Fibroblast of lung (primary cell): ENCODE data around the gene PIM3. TPM values are rescaled to one million over a fixed set of nuclear protein-coding genes. Genes with fewer than 3 reads are reported as not detected.

Source experiments
- DNase-seq, 2 donors: peaks; one replicate each; pipeline versions ENCODE4 v3.0.0 to v3.0.0-alpha.2; 2010; ENCODE audit warnings: low read depth in 2 of 2
- H2AFZ ChIP-seq: 2 replicates; pipeline ENCODE4 v1.5.1; 2012; ENCODE audit warnings: low read length, control low read depth, inconsistent platforms
- H3K27ac ChIP-seq: 2 replicates; pipeline ENCODE4 v1.5.1; 2011; ENCODE audit warnings: low read length, control low read depth; ENCODE audit not compliant: insufficient read depth
- H3K27me3 ChIP-seq: 2 replicates; pipeline ENCODE4 v1.5.1; 2011; ENCODE audit warnings: mild to moderate bottlenecking, low read length; ENCODE audit not compliant: control insufficient read depth, insufficient read depth
- H3K36me3 ChIP-seq: 2 replicates; pipeline ENCODE4 v1.5.1; 2011; ENCODE audit warnings: low read length; ENCODE audit not compliant: control insufficient read depth, insufficient read depth
- H3K4me1 ChIP-seq: 2 replicates; pipeline ENCODE4 v1.5.1; 2011; ENCODE audit warnings: low read length; ENCODE audit not compliant: control insufficient read depth, insufficient read depth; ENCODE audit errors: extremely low read depth
- H3K4me2 ChIP-seq: 2 replicates; pipeline ENCODE4 v1.5.1; 2011; ENCODE audit warnings: low read length, control low read depth; ENCODE audit not compliant: insufficient read depth; ENCODE audit errors: extremely low read depth
- H3K4me3 ChIP-seq, 4 experiments: fragments of 200-600 bp in 1 of 4; sonication (generic) in 1 of 4; replicated peaks in 1 of 4; 2 replicates each; pipeline ENCODE4 v1.5.1; 2011 to 2016; ENCODE audit warnings: low read length in 4 of 4, low read depth in 3 of 4, mild to moderate bottlenecking in 3 of 4, control low read depth in 2 of 4, inconsistent platforms in 1 of 4, mixed read lengths in 1 of 4; ENCODE audit not compliant: insufficient read depth in 1 of 4; ENCODE audit errors: control extremely low read depth in 1 of 4
- H3K79me2 ChIP-seq: 2 replicates; pipeline ENCODE4 v1.5.1; 2012; ENCODE audit warnings: mild to moderate bottlenecking, low read length, inconsistent platforms; ENCODE audit not compliant: control insufficient read depth, insufficient read depth
- H3K9ac ChIP-seq: 2 replicates; pipeline ENCODE4 v1.5.1; 2011; ENCODE audit warnings: mild to moderate bottlenecking, low read length, control low read depth; ENCODE audit not compliant: insufficient read depth
- H3K9me3 ChIP-seq: 2 replicates; pipeline ENCODE4 v1.5.1; 2012; ENCODE audit warnings: low read depth, low read length; ENCODE audit not compliant: control insufficient read depth, insufficient read depth
- H4K20me1 ChIP-seq: 2 replicates; pipeline ENCODE4 v1.5.1; 2011; ENCODE audit warnings: low read length; ENCODE audit not compliant: control insufficient read depth, insufficient read depth; ENCODE audit errors: extremely low read depth
- EZH2 ChIP-seq: IDR thresholded peaks from 2 replicates; pipeline ENCODE4 v1.5.1; 2012; ENCODE audit warnings: low read length, control low read depth, mild to moderate bottlenecking; ENCODE audit errors: missing control alignments
- polyA plus RNA-seq, 2 donors: library from polyadenylated mRNA; depleted of rRNA in 1 of 2; stranded (reverse) in 1 of 2; unstranded in 1 of 2; fragments of >200 nt; gene quantifications; 2 replicates each; pipeline ENCODE4 v1.2.1, GENCODE V29; 2011 to 2012; ENCODE audit warnings: missing spikeins in 1 of 2
- total RNA-seq: library from RNA; depleted of rRNA; stranded (reverse); fragments of >200 nt; gene quantifications from 2 replicates; pipeline ENCODE4 v1.2.1, GENCODE V29; 2014
- TF ChIP-seq, protein P1 (sequence below), 2 donors: IDR thresholded peaks in 1 of 2; conservative IDR thresholded peaks in 1 of 2; 1 replicate in 1 of 2; 2 replicates in 1 of 2; pipeline ENCODE4 v1.5.1; 2011 to 2012; ENCODE audit warnings: low read length in 2 of 2, control low read depth in 1 of 2, inconsistent platforms in 1 of 2, low read depth in 1 of 2, mild to moderate bottlenecking in 1 of 2

PIM3 gene
- total and polyA plus RNA-seq, 2 donors (not counting 1 experiment from before 2014, with no cell fraction given): 6.8 to 47.7 TPM

DNA sequence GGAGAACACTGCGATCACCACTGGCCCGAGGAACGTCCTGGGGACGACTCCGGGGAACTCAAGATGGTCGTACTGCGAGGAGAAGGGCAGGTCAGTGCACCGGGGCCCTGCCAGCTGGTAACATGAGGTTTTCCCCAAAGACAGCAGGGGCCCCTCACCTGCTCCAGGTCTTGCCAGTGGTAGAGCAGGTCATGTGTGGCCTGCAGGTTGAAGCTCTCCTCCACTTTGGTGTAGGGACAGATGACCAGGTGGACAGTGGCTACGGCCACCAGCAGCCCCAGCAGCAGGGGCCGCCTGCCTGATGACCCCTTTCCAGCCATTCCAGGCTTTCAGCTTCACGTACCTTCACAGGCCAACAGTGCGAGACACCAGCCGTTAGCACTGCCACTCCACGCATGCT is 47.1 kb upstream of the PIM3 start:
- H3K4me3 ChIP-seq: no peak overlapping the region
- H4K20me1 ChIP-seq: no peaks in the 10 kb centered on the region
- no peak overlapping the region for H3K9ac ChIP-seq
- no peak overlapping the region for H3K27ac ChIP-seq
- H3K4me2 ChIP-seq: no peak overlapping the region
- H3K4me1 ChIP-seq: no peaks in the 10 kb centered on the region
- no peak overlapping the region for H2AFZ ChIP-seq
- peaks cover 2% of the 10 kb centered on the region for H3K79me2 ChIP-seq
- no peak for TF ChIP-seq EZH2
- TF ChIP-seq, protein P1, sequence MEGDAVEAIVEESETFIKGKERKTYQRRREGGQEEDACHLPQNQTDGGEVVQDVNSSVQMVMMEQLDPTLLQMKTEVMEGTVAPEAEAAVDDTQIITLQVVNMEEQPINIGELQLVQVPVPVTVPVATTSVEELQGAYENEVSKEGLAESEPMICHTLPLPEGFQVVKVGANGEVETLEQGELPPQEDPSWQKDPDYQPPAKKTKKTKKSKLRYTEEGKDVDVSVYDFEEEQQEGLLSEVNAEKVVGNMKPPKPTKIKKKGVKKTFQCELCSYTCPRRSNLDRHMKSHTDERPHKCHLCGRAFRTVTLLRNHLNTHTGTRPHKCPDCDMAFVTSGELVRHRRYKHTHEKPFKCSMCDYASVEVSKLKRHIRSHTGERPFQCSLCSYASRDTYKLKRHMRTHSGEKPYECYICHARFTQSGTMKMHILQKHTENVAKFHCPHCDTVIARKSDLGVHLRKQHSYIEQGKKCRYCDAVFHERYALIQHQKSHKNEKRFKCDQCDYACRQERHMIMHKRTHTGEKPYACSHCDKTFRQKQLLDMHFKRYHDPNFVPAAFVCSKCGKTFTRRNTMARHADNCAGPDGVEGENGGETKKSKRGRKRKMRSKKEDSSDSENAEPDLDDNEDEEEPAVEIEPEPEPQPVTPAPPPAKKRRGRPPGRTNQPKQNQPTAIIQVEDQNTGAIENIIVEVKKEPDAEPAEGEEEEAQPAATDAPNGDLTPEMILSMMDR (conservative IDR thresholded peaks at IDR 0.05 in 1 of 2, IDR thresholded peaks at IDR 0.05 in 1 of 2; ENCODE audit: low read depth in 1 of 2, low read length in 2 of 2): no peak
- no peak for DNase-seq
- no peaks in the 10 kb centered on the region for H3K27me3 ChIP-seq
- peaks cover 4% of the 10 kb centered on the region for H3K36me3 ChIP-seq
- H3K9me3 ChIP-seq: no peaks in the 10 kb centered on the region

DNA sequence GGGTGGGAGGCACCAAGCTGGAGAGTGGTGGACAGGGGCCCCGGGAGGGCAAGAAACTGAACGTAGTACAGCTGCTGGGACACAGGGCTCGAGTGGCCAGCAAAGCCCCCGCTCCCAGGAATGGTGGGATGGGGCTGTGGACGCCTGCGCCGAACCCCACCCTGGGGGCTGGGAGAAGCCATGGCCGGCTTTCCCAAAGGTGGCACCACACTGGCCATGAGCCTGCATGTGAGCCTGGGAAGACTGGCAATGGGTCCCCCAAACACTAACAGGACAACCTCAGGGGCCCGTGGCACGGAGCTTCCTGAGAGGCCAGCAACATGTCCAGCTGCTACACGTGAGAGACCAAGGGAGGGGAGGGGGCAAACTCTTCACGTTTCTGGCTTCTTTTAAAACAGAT is 46.3 kb upstream of the PIM3 start:
- DNase-seq: no peak
- no peaks in the 10 kb centered on the region for H4K20me1 ChIP-seq
- no peak for TF ChIP-seq EZH2
- TF ChIP-seq, protein P1 (conservative IDR thresholded peaks at IDR 0.05 in 1 of 2, IDR thresholded peaks at IDR 0.05 in 1 of 2; ENCODE audit: low read depth in 1 of 2, low read length in 2 of 2): no peak
- no peak overlapping the region for H3K27ac ChIP-seq
- H3K9me3 ChIP-seq: no peaks in the 10 kb centered on the region
- H3K4me3 ChIP-seq: no peak overlapping the region
- no peak overlapping the region for H3K9ac ChIP-seq
- peaks cover 6% of the 10 kb centered on the region for H3K79me2 ChIP-seq
- H3K36me3 ChIP-seq: peaks cover 2% of the 10 kb centered on the region
- no peak overlapping the region for H3K4me2 ChIP-seq
- no peak overlapping the region for H2AFZ ChIP-seq
- H3K27me3 ChIP-seq: no peaks in the 10 kb centered on the region
- H3K4me1 ChIP-seq: peaks cover 2% of the 10 kb centered on the region

DNA sequence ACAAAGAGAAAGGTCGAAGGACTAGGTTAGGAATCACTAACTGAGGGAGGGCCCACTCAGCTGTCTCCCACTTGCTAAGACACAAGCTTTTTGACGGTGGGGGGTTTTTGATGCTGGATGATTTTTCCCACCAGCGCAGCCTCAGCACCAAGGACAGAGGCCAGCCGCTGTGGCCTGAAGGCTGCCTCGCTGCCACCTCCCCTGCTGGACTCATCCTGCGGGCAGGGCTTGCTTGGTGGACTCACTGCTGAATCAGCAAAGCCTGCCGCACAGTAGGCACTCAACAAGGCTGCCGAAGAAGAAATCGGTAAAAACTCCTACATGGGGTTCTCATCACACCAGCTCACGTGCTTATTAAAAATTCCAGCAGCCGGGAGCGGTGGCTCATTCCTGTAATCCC is 45.0 kb upstream of the PIM3 start:
- Histone ChIP-seq H3K4me3 (no peak overlapping the region), H3K27me3 (no peaks in the 10 kb centered on the region), H3K79me2 (peaks cover 6% of the 10 kb centered on the region), H3K9ac (no peak overlapping the region), H2AFZ (no peak overlapping the region), H3K9me3 (no peaks in the 10 kb centered on the region), H4K20me1 (no peaks in the 10 kb centered on the region), H3K4me2 (no peak overlapping the region), H3K4me1 (peaks cover 5% of the 10 kb centered on the region), H3K36me3 (peaks cover 5% of the 10 kb centered on the region), H3K27ac (no peak overlapping the region)
- DNase-seq: no peak
- TF ChIP-seq EZH2: no peak
- TF ChIP-seq, protein P1 (conservative IDR thresholded peaks at IDR 0.05 in 1 of 2, IDR thresholded peaks at IDR 0.05 in 1 of 2; ENCODE audit: low read depth in 1 of 2, low read length in 2 of 2): no peak
